Right renal cortex interstitium (tissue), 3 donors: ENCODE results near the gene KCNC3. TPM values are rescaled to one million over a fixed set of nuclear protein-coding genes. Genes with fewer than 3 reads are reported as not detected.

Experiments
- DNase-seq, 3 donors: peaks; one replicate each; pipeline ENCODE4 v3.0.0-alpha.2; 2013; ENCODE audit warnings: low read depth in 3 of 3, low spot score in 2 of 3
- polyA plus RNA-seq, 3 donors: library from polyadenylated mRNA; unstranded; fragments of 120-200 nt; gene quantifications; one replicate each; pipeline ENCODE4 v1.2.1, GENCODE V29; 2013; ENCODE audit not compliant: insufficient read length in 3 of 3

KCNC3 gene
- polyA plus RNA-seq, 3 donors, result 23.8 to 27.2 (median 27.1) TPM

GRCh38 chr19:50312967-50313811 is 16.0 kb downstream of the KCNC3 start:
- no peak for DNase-seq

DNA sequence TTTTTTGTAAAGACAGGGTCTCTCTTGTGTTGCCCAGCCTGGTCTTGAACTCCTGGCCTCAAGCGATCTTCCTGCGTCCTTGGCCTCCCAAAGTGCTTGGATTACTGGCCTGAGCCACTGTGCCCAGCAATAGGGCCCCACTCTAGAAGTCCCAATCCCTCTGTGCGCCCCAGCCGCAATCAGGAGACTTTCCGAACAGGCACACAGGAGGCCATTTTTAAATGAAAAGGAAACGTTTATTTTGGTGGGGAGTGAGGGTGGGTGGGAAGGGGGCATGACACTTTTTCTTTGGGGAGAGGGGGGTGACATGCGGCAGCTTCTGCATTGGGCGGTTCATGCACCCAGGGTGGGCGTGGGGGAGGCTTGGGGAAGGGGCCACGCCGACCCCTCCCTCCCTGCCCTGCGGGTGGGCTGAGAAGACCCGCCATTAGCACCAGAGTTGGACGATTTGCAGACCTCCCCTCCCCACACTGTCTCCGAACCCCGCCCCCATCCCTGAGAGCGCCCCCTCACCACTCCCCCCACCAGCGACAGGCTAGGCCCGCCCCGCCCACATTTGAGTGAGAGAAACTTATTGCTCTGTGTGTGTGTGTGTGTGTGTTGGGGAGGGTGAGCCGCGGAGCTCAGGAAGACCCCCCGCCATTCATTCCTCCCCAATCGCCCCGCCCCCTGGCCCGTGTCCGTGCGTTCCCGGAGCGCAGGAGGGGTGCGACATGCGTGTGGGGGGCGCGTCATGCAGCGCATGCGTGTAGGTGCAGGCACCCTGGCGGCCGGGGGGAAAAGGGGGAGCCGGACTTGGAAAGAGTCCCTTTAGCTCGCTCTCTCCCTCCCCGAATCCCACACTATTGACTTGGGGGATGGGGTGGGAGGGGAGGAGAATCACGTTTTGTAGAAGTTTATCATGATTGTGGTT is 17.2 kb downstream of the KCNC3 start:
- no peak for DNase-seq

- DNase-seq, result no peak
These were observed 18.3 kb downstream of the KCNC3 start for GRCh38 chr19:50310759-50311465.

DNA sequence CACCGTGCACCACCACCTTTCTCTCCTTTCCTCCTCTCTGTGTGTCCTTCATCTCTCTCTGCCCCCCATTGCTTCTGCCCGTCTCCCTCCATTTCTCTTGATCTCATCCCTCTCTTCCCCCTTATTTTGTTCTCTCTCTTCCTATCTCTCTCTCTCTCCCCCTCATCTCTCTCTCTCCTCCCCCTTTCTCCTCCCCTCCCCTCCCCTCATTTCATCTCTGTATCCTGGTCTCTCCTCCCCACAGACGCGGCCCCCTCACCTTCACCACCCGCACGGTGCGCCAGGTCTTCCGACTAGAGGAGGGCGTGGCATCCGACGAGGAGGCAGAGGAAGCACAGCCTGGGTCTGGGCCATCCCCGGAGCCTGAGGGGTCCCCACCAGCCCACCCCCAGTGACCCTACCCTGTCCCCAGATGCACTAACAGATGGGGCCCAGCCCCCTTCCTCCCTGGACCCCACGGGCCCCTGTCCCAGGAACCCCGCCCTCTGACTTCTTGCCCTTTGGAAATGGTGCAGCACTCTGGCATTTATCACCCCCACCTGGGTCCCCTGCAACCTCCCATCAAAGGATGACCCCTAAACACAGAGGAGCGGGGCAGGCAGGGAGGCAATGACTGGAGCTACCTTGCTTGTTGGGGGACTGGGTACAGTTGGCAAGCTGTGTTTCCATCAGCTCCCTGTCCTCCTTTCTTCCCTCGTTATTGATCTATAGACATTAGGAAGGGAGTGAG is 19.6 kb downstream of the KCNC3 start:
- no peak for DNase-seq

DNA sequence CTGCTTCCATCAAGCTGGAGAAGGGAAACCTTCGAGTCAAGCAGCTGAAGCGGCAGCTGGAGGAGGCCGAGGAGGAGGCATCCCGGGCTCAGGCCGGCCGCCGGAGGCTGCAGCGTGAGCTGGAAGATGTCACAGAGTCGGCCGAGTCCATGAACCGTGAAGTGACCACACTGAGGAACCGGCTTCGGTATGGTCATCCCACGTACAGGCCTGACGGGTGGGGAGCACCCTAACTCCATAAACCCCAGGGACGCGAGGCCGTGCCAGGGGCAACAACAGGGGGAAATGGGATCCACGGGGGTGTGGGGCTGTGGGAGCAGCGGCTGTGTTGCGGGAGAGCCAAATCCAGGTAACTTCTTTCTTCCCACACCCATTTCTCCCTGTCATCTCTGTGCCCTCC is 20.2 kb downstream of the KCNC3 start:
- no peak for DNase-seq

DNA sequence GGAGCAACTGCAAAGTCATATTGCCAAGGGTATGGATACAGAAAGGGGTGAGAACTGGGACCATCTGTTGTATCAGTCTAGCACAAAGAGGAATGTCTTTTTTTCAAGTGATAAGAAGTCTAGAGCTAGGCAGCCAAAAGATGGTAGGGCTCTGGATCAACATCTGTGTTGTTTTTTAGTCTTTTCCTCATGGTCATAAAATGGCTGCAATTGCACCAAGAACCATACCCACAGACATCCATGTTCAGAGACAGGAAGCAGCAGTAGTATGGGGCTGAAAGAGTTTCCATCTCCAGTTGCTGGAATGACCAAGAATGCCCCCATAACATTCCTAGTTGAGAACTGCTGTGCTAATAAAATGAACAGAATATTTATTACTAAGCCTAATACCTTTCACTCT is 25.6 kb downstream of the KCNC3 start:
- no peak for DNase-seq

DNA sequence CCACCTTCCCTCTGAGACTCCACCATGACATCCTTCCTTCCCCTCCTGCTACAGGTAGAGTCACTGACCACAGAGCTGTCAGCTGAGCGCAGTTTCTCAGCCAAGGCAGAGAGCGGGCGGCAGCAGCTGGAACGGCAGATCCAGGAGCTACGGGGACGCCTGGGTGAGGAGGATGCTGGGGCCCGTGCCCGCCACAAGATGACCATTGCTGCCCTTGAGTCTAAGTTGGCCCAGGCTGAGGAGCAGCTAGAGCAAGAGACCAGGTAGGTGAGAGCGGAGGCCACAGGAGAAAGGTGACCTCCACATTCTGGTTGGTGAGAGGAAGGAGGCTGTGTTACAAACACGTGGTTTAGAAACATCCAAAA is 27.6 kb downstream of the KCNC3 start:
- no peak for DNase-seq

GRCh38 chr19:50300814-50301606 is 28.2 kb downstream of the KCNC3 start:
- DNase-seq, result no peak

DNA sequence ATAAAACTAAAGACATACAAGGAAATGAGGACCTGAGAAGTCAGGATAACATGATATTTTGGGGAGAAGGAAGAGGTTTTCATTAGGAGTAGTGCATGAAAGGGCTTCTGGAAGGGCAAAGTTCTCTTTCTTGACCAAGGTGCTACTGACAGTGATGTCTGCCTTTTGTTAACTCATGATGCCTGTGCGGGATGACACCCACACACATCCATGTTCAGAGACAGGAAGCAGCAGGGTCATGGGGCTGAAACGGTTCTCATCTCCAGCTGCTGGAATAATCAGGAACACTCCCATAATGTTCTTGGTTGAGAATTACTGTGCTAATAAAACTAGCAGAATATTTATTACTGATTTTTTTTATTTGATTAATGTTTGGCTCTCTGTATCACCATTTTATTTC is 29.1 kb downstream of the KCNC3 start:
- no peak for DNase-seq

DNA sequence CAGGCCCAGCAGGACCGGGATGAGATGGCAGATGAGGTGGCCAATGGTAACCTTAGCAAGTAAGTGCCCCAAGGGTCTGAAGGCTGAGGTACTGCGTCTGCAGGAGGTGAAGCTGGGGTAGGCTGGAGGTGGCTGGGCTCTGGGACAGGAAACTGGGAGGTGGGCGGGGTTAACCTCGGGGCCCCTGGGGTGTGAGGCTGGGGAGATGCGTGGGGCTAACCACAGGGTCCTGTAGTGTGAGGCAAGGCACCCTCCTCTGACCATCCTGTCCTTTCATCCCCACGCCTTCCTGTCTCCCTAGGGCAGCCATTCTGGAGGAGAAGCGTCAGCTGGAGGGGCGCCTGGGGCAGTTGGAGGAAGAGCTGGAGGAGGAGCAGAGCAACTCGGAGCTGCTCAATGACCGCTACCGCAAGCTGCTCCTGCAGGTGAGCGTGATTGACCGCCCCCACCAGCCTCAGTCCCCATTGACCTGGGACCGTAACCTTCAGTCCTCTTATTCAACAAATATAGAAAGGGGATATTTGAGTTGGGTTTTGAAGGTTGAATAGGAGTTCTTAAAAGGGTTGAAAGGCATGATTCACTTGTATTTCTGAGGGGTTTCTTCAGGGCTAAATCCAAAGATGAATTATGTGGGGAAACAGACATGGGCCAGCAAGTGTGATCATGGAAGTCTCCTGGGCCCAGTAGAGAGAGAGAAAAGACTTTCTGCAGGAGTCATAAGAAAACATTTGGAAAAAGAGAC is 35.7 kb downstream of the KCNC3 start:
- no peak for DNase-seq

DNA sequence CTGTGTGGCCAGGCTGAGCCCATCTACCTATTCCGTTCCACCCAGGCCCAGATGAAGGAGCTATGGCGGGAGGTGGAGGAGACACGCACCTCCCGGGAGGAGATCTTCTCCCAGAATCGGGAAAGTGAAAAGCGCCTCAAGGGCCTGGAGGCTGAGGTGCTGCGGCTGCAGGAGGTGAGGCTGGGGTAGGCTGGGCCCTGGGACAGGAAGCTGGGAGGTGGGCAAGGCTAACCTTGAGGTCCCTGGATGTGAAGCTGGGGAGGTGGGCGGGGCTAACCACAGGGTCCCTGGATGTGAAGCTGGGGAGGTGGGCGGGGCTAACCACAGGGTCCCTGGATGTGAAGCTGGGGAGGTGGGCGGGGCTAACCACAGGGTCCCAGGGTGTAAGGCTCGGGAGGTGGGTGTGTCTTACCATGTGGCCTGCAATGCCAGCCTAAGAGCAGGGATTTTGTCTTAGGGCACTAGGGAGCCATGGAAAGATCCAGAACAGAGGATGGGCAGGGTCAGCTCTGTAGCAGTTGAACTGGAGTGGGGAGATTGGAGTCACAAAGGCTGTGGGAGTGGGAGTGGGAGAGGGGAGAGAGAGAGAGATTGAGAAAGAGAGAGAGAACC is 36.9 kb downstream of the KCNC3 start:
- DNase-seq, result no peak

- no peak for DNase-seq
These were observed 38.4 kb downstream of the KCNC3 start for GRCh38 chr19:50290775-50291174.

GRCh38 chr19:50290011-50290410 is 39.2 kb downstream of the KCNC3 start:
- no peak for DNase-seq

- DNase-seq, result no peak
These were observed 40.2 kb downstream of the KCNC3 start for GRCh38 chr19:50288954-50289353.

GRCh38 chr19:50287331-50287730 is 41.8 kb downstream of the KCNC3 start:
- DNase-seq, result no peak

DNA sequence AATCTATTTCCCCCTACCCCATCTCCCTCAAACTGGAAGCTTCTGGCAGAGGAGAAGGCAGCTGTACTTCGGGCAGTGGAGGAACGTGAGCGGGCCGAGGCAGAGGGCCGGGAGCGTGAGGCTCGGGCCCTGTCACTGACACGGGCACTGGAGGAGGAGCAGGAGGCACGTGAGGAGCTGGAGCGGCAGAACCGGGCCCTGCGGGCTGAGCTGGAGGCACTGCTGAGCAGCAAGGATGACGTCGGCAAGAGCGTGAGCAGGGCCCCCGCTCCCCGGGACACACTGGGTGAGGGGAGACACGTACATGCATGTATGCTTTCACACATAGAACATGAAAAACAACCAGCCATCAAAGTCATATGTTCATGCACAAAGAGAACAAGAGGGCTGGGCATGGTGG is 42.7 kb downstream of the KCNC3 start:
- no peak for DNase-seq

GRCh38 chr19:50285833-50286232 is 43.3 kb downstream of the KCNC3 start:
- no peak for DNase-seq

GRCh38 chr19:50281491-50281890 is 47.7 kb downstream of the KCNC3 start:
- no peak for DNase-seq

GRCh38 chr19:50280983-50281382 is 48.2 kb downstream of the KCNC3 start:
- no peak for DNase-seq
